ENCODE results near the gene DPF3.

The DPF3 gene

GRCh38 chr14:72904218-72904617, 10.3 kb upstream of the DPF3 start:
- no peak for DNase-seq

GRCh38 chr14:72903716-72904115, 9.8 kb upstream of the DPF3 start:
- no peak for DNase-seq

DNA sequence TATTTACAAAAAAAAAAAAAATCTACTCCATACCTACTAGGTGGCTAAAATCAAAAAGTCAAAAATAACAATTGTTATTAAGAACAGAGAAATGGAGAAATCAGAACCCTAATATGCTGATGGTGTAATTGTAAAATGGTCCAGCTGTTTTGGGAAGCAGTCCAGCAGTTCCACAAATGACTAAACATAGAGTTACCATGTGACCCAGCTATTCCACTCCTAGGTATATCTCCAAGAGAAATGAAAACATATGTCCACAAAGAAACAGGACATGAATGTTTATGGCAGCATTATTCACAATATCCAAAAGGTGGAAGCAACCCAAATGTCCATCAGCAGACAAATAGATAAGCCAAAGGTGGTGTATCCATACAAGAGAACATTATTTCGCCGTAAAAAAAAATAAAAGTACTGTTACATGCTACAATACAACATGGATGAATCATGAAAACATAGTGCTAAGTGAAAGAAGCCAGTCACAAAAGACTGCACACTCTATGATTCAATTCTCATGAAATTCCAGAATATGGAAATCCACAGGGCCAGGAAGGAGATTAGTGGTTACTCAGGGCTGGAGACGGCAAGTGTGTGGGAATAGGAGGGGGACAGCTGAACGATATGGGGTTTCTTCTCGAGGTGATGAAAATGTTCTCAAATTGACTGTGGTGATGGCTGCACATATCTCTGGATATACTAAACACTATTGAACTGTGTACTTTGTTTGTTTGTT, 9.1 kb upstream of the DPF3 start:
- DNase-seq, result no peak

DNA sequence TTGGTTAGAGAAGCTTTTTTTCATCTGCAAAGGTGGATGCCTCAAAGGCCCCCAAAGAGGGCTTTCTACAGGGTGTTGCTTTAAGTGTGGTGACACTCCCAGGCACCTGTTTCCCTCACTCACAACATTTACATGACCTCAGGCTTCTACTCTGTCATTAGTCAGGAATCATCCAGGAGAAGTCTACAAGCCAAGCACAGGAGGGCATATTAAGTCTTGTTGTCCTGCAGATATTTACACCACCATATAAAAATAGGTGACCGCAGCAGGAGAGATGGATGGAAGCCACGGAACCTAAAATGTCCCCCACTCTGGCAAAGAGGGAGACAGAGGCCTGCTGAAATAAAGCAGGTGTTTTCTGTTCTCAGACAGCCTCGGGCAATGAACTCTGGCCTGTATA, 7.5 kb upstream of the DPF3 start:
- no peak for DNase-seq

- DNase-seq, result no peak
These were observed 4.5 kb upstream of the DPF3 start for GRCh38 chr14:72898448-72898847.

- DNase-seq, result no peak
These were observed 900 bp upstream of the DPF3 start for GRCh38 chr14:72894623-72895378.

DNA sequence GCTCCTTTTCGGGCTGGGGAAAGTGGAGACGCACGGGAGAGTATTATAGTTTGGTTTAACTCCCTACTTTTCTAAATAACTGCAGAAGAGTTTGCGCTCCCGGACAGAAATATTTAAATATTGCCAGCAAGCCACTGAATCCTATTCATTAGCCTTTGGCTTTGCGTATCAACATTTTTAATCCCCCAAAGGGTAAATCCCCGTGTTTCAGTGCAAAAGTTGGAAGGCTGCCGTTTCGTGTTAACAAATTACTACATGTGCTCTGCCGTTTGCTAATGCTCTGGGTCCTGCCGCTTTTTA, 372 bp upstream of the DPF3 start:
- no peak for DNase-seq

DNA sequence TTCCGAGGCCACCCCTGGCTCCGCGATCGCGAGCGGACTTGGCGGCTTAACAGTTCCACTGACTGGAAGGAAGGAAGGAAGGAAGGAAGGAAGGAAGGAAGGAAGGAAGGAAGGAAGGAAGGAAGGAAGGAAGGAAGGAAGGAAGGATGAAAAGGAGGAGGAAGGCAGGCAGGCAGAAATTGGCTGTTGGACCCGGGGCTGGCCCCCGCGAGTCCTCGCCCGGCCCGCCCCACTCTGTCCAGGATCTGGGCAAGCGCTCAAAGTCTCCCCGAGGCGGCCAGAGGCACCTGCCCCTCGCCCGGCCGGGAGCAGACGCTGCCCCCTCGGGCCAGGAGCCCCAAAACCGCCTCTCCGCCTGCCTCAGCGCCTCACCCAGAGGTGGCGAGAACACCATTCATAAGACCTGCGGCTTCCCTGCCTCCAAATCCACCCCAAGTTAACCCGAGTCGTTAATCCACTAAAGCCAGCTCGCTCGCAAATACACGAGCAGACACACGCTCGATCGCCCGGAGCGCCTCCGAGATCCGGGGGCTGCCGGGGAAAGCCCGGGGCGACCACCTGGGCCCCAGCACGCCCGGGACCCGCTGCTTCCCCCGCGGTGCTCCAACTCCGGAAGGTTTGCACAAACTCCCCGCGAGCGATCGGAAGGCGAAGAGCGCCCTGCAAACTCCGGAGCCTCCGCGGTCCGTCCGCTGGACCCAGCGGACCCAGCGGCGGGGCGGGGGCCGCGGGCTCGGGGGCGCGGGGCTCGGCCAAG, 844 bp downstream of the DPF3 start:
- DNase-seq, result no peak

DNA sequence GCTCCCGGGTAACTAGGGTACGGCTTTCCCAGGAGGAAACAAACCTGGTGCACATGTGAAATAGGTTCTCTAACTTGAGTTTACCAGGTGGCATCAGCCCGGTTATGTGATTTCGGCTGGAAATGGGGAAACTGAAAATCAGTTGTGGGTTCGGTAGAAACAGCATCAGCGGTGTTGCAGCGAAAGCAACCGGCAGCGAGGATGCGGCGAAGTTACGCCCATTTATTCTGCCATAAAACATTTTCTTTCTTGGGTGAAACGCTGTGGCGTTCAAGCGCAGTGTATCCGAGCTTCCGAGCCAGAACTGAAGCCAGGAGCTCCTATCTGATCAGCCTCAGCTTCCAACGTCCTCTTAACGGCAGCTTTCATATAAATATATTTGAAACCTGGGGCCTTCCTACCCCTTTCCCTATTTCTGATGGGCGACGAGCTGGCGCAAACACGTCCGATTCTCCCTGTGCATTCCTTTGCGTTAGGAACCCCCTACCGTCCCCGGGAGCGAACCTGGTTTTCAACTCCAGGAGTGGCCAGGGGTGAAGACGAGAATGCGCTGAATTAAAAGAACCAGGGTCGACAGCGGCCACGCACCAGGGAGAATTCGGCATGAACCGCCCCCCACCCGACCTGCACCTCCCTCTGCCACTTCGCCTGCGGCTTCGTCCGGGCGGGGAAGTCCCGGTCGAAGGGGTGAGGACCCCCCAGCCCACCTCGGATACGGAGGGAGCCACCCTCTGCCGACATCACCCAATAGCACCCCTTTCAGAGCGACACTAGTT, 1.6 kb downstream of the DPF3 start:
- no peak for DNase-seq

DNA sequence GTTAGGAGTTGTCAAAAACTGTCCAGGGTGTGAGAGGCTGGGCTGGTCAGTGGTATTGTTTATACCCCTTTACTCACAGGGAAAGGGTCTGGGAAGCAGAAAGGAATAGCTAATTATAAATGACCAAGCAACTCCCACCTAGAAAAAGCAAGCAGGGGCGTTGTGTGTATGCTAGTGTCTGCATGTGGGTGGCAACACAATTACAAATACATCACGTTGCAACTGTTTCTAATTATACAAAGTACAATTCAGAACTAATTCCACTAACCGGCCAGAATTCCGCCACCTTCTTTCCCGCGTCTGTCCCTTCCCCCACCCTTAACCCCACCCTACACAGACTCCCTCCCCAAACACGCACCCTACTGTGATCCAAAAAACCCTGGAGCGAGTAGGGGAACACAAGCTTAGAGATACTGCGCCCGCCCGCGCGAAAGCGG, 2.2 kb downstream of the DPF3 start:
- DNase-seq, result no peak

DNA sequence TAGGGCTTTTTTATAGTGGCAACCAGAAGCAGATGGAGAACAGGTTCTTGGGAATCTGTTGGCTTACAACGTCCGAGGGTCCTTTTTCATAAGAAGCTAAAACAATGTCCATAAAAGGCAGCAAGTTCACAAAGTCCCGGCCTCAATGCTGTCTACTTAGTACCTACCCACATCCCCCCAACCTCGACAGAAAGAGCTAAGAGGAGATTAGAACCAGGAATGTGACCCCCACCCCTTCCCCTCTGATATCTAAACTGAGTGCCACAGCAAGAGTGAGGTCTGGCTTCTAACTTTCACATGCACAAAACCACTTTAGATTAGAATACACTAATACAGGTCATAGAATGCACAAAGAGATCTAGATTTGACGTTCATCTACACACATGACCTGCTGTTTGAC, 4.5 kb downstream of the DPF3 start:
- DNase-seq, result no peak

DNA sequence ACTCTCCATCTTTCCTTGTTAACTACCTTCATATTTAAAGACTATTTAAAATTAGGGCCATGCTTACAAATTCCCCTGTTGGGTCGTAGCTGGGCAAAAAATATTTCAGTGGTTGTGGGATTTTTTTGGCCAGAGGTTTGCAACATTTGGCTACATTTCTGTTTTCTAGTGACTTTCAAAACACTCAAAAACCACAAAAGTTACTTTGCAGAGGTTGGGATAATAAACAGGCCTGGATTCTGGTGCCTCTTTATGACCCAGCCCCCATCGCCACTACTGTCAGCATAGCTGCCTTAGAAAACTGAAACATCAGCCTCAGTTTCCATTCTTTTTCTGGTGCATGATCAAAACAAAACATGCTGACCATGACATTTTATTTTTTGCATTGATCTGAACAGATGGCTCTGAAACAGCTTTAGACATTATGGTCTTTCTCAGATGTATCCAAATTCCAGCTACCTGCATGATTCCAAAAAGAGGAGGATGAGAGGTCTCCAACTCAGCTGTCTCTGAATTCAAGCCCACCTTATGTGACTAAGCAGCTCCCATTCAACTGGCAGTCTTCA, 5.2 kb downstream of the DPF3 start:
- no peak for DNase-seq

DNA sequence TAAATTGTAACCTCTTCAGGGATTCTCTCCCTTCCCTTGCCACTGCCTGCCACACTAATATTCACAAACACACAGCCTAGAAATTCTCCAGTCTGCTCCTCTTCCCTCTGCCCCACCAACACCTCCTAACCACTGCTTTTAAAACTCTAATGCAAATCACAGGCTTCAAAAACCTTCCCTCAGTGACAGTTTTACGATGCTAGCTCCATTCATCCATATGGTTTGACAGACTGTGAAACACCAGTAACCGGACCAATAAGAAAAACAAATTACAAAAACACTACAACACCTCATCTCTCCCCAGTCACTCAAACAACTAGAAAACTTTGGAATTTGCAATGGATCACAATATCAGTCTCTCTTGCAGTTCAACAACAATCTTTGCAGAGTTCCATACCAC, 5.7 kb downstream of the DPF3 start:
- DNase-seq, result no peak

- no peak for DNase-seq
These were observed 6.4 kb downstream of the DPF3 start for GRCh38 chr14:72887514-72887913.

- DNase-seq, result no peak
These were observed 9.5 kb downstream of the DPF3 start for GRCh38 chr14:72884386-72884785.

GRCh38 chr14:72883961-72884360, 9.9 kb downstream of the DPF3 start:
- DNase-seq, result no peak

GRCh38 chr14:72883109-72883508, 10.8 kb downstream of the DPF3 start:
- no peak for DNase-seq

DNA sequence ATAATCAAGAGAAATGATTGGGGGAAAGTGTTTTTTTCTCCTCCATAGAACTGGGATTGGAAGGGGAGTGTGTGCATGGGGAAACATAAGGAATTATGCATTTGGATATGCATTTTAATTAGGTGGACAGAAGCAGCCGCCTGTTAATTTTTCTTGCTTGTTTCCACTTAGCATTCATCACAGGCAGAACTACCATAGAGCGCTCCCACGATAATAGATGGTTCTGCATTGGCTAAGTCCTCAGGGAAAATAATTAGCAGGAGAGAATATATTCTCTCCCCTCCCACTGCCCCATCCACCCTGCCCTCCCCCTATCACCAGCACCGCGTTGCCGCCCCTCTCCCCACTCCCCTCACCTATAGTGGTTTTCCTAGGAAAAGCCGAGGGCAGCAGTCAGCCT, 11.4 kb downstream of the DPF3 start:
- DNase-seq, result no peak

DNA sequence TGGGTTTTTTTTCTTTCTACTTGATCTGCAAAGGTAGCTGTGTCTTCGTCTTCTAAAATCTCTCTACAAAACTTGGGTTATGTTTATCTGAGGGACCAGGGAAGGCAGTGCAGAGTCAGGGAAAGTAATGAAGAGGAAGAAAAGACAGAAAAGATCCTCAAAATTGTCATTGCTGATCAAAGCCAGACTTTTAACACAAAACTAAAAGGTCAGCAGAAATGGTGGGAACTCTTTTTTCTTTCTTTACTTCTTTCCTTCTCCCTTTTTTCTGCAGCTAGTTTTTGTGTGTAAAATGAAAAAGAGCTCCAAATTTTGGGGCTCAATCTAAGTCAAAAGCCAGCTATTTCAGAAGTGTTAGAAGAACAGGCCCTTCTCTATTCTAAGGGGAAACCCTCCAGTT, 11.9 kb downstream of the DPF3 start:
- DNase-seq, result no peak

GRCh38 chr14:72881543-72881942, 12.4 kb downstream of the DPF3 start:
- DNase-seq, result no peak

DNA sequence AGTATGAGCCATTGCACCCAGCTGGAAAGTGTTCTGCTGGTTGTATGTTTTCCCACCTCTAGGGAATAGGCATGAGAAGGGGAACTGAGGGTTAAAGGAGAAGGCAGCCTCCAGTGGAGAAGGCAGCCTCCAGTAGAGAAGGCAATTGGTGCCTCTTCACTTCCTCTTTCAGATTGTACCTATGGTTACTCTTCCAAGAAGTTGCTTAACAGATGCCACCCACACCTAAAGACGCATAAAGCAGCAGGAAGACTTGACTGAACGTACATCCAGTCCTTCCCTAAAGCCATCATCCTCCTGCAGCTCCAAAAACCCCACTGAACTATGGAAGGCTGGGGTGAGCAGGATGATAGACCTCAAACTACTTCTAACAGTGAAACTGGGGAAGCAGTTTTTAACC, 13.1 kb downstream of the DPF3 start:
- DNase-seq, result no peak

GRCh38 chr14:72880164-72880563, 13.7 kb downstream of the DPF3 start:
- DNase-seq, result no peak

DNA sequence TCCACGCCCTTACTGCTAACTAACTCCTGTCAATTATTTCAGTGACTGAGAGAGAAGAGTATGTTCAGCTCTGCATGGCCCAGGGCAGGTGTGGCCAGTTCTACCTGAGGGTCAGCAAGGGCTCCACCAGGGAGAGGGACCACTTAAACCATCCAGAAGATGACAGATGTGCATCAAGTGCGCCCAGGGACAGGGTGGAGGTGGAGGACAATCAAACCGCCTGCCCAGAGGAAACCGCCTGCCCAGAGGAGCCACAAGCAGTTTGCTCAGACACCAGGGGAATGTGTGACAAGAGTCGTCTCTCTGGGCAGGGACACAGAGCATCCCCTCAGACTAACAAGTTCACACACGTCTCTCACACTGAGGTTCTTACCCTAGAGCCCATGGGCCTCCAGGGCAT, 14.5 kb downstream of the DPF3 start:
- no peak for DNase-seq
